ENCODE measurements around the gene ZNF320.

- TF ChIP-seq CTCF (IDR thresholded peaks at IDR 0.05; ENCODE audit: insufficient read depth, low read depth, low read length) (no peak), EZH2 (IDR thresholded peaks at IDR 0.05; ENCODE audit: insufficient read depth, low read length) (no peak)
Observed at GRCh38 chr19:52938761-52939160, 41.3 kb upstream of the ZNF320 start.
